Neural progenitor cell (in vitro differentiated cells): Measurements from ENCODE around the gene BLZF1. TPM values are rescaled to one million over a fixed set of nuclear protein-coding genes. Genes with fewer than 3 reads are reported as not detected.

ENCODE experiments used
- DNase-seq: peaks from one replicate; pipeline ENCODE4 v3.0.0-alpha.2; 2016; ENCODE audit warnings: low spot score
- H2AFZ ChIP-seq: fragments of 200-600 bp; sonication (generic); replicated peaks from 2 replicates; pipeline ENCODE4 v1.6.1; 2016; ENCODE audit warnings: antibody characterized with exemption
- H3F3A ChIP-seq: fragments of 200-600 bp; sonication (generic); 2 replicates; pipeline ENCODE4 v1.6.1; 2016; ENCODE audit warnings: antibody characterized with exemption, low read depth
- H3K27ac ChIP-seq: fragments of 200-600 bp; sonication (generic); 2 replicates; pipeline ENCODE4 v1.5.1; 2016; ENCODE audit warnings: mild to moderate bottlenecking
- H3K27me3 ChIP-seq: fragments of 200-600 bp; sonication (generic); 2 replicates; pipeline ENCODE4 v1.6.1; 2016; ENCODE audit warnings: mild to moderate bottlenecking, moderate library complexity
- H3K36me3 ChIP-seq: fragments of 200-600 bp; sonication (generic); 2 replicates; pipeline ENCODE4 v1.5.1; 2016
- H3K4me1 ChIP-seq: fragments of 200-600 bp; sonication (generic); 2 replicates; pipeline ENCODE4 v1.6.1; 2016; ENCODE audit warnings: mixed run types
- H3K4me2 ChIP-seq: fragments of 200-600 bp; sonication (generic); 2 replicates; pipeline ENCODE4 v1.6.1; 2016
- H3K4me3 ChIP-seq: fragments of 200-600 bp; sonication (generic); 2 replicates; pipeline ENCODE4 v1.5.1; 2016
- H3K79me2 ChIP-seq: fragments of 200-600 bp; sonication (generic); 2 replicates; pipeline ENCODE4 v1.6.1; 2016; ENCODE audit warnings: low read depth
- H3K9ac ChIP-seq: fragments of 200-600 bp; sonication (generic); 2 replicates; pipeline ENCODE4 v1.6.1; 2016
- H3K9me3 ChIP-seq: fragments of 200-600 bp; sonication (generic); 2 replicates; pipeline ENCODE4 v1.5.1; 2016; ENCODE audit warnings: low read depth
- H4K20me1 ChIP-seq: fragments of 200-600 bp; sonication (generic); 2 replicates; pipeline ENCODE4 v1.6.1; 2016; ENCODE audit warnings: low read depth
- H3K27ac Mint-ChIP-seq: 3 replicates; pipeline ENCODE4 v1.8.0; 2021; ENCODE audit warnings: mixed read lengths
- H3K27me3 Mint-ChIP-seq: 2 replicates; pipeline ENCODE4 v1.8.0; 2022; ENCODE audit warnings: low read depth, mild to moderate bottlenecking, inconsistent platforms, moderate library complexity, mixed read lengths; ENCODE audit not compliant: insufficient read depth
- H3K36me3 Mint-ChIP-seq: 3 replicates; pipeline ENCODE4 v1.8.0; 2021; ENCODE audit warnings: mixed read lengths
- H3K4me1 Mint-ChIP-seq: 3 replicates; pipeline ENCODE4 v1.8.0; 2021; ENCODE audit warnings: mixed read lengths
- H3K4me3 Mint-ChIP-seq: 3 replicates; pipeline ENCODE4 v1.8.0; 2021; ENCODE audit warnings: mild to moderate bottlenecking, moderate library complexity, mixed read lengths
- H3K9me3 Mint-ChIP-seq: 3 replicates; pipeline ENCODE4 v1.8.0; 2020; ENCODE audit warnings: mixed read lengths
- CTCF ChIP-seq: fragments of 200-600 bp; sonication (generic); IDR thresholded peaks from 2 replicates; pipeline ENCODE4 v1.5.1; 2017; ENCODE audit warnings: antibody characterized with exemption, mild to moderate bottlenecking
- EZH2 ChIP-seq: fragments of 200-600 bp; sonication (generic); IDR thresholded peaks from 2 replicates; pipeline ENCODE4 v1.6.1; 2017; ENCODE audit warnings: antibody characterized with exemption, mild to moderate bottlenecking, moderate library complexity
- EZH2phosphoT487 ChIP-seq: fragments of 200-600 bp; sonication (generic); IDR thresholded peaks from 2 replicates; pipeline ENCODE4 v1.6.1; 2017; ENCODE audit warnings: antibody characterized with exemption
- total RNA-seq: library from RNA; depleted of rRNA; stranded (reverse); fragments of >200 nt; gene quantifications from 2 replicates; pipeline ENCODE4 v1.2.3, GENCODE V29; 2015; ENCODE audit warnings: low replicate concordance

The BLZF1 gene
- total RNA-seq, 1 donor from 2014 or later, result 25.2 TPM

- Histone ChIP-seq H3K9ac (no peak overlapping the region), H3F3A (no peaks in the 10 kb centered on the region), H3K36me3 (no peaks in the 10 kb centered on the region), H3K4me3 (no peak overlapping the region), H4K20me1 (no peaks in the 10 kb centered on the region), H3K79me2 (no peaks in the 10 kb centered on the region), H3K4me1 (peaks cover 4% of the 10 kb centered on the region), H3K9me3 (no peaks in the 10 kb centered on the region), H2AFZ (no peak overlapping the region), H3K27ac (no peak overlapping the region), H3K4me2 (no peak overlapping the region), H3K27me3 (no peaks in the 10 kb centered on the region)
- no peak overlapping the region for H3K4me3 Mint-ChIP-seq
- no peak for TF ChIP-seq EZH2
- no peak for TF ChIP-seq EZH2phosphoT487
- no peak for TF ChIP-seq CTCF
- no peak for DNase-seq
- no peaks in the 10 kb centered on the region for H3K27me3 Mint-ChIP-seq
- H3K36me3 Mint-ChIP-seq, result peaks cover 2% of the 10 kb centered on the region
- no peak overlapping the region for H3K27ac Mint-ChIP-seq
- H3K4me1 Mint-ChIP-seq, result peaks cover 7% of the 10 kb centered on the region
- no peaks in the 10 kb centered on the region for H3K9me3 Mint-ChIP-seq
These were observed 45.9 kb upstream of the BLZF1 start for GRCh38 chr1:169322138-169322537.

GRCh38 chr1:169325117-169325516 is 42.9 kb upstream of the BLZF1 start:
- Histone ChIP-seq H3K4me1 (peaks cover 4% of the 10 kb centered on the region), H2AFZ (no peak overlapping the region), H3K9me3 (no peaks in the 10 kb centered on the region), H3K9ac (no peak overlapping the region), H3K27me3 (no peaks in the 10 kb centered on the region), H3K36me3 (no peaks in the 10 kb centered on the region), H3F3A (no peaks in the 10 kb centered on the region), H4K20me1 (no peaks in the 10 kb centered on the region), H3K27ac (no peak overlapping the region), H3K79me2 (peaks cover 14% of the 10 kb centered on the region), H3K4me2 (no peak overlapping the region), H3K4me3 (no peak overlapping the region)
- peaks cover 7% of the 10 kb centered on the region for H3K36me3 Mint-ChIP-seq
- H3K9me3 Mint-ChIP-seq, result peaks cover 12% of the 10 kb centered on the region
- H3K4me3 Mint-ChIP-seq, result no peak overlapping the region
- no peak for TF ChIP-seq EZH2phosphoT487
- TF ChIP-seq CTCF, result no peak
- no peak for TF ChIP-seq EZH2
- H3K4me1 Mint-ChIP-seq, result no peaks in the 10 kb centered on the region
- no peaks in the 10 kb centered on the region for H3K27me3 Mint-ChIP-seq
- peak; percentile 47 for DNase-seq
- no peak overlapping the region for H3K27ac Mint-ChIP-seq

DNA sequence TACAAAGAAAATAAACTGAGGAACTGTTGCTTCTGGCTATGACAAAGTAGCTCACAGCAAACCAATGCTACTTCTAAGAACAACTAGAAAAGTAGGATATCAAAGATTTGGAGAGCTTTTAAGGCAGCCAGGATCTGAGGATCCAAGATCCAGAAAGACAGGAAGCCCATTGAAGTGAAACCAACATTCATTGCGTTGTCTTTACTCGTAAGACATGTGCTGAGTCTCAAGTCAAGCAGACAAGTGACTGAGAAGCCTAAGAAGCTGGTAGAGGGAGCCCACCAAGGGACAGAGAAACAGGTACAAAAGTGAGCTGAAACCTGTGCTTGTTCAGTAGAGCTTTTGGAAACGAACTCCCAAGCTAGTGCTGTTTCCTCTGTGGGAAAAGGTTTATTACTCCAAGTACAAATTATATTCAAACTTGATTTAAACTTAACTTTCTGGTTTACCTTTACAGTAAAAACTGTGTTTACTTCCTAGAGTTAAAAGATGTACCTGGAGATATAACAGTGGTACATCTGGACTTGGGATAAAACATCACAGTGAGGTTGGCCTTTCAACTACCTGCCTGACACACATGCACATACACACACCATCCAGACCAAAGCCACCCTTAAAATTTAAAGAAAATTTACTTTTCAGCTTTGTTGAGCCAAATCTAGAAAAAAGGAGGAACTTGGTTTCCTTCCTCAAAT is 41.6 kb upstream of the BLZF1 start:
- H4K20me1 ChIP-seq, result no peaks in the 10 kb centered on the region
- Mint-ChIP-seq H3K4me3 (no peak overlapping the region), H3K36me3 (peaks cover 7% of the 10 kb centered on the region), H3K9me3 (peaks cover 23% of the 10 kb centered on the region), H3K27me3 (no peaks in the 10 kb centered on the region), H3K27ac (no peak overlapping the region), H3K4me1 (no peaks in the 10 kb centered on the region)
- H3K9ac ChIP-seq, result no peak overlapping the region
- no peaks in the 10 kb centered on the region for H3K27me3 ChIP-seq
- DNase-seq, result no peak
- H3K79me2 ChIP-seq, result peaks cover 26% of the 10 kb centered on the region
- TF ChIP-seq EZH2 (no peak), EZH2phosphoT487 (no peak), CTCF (no peak)
- no peak overlapping the region for H3K4me2 ChIP-seq
- H3K36me3 ChIP-seq, result peaks cover 4% of the 10 kb centered on the region
- H3K9me3 ChIP-seq, result peaks cover 5% of the 10 kb centered on the region
- H3K27ac ChIP-seq, result no peak overlapping the region
- H3F3A ChIP-seq, result no peaks in the 10 kb centered on the region
- H3K4me3 ChIP-seq, result no peak overlapping the region
- H3K4me1 ChIP-seq, result peaks cover 4% of the 10 kb centered on the region
- H2AFZ ChIP-seq, result no peak overlapping the region
